GM19239 (cell line): ENCODE results near the gene ENDOG.
"Not testable (repeated sequence)": the region's sequence is repeated elsewhere in the genome, so short reads cannot be mapped to it uniquely, and the experiment has no call there.

Experiments
- DNase-seq: peaks from one replicate; pipeline ENCODE4 v3.0.0; 2011; ENCODE audit warnings: low spot score; ENCODE audit not compliant: insufficient read length
- FAIRE-seq: peaks from 2 replicates; lab custom pipeline; 2011; peaks lifted over from hg19 to GRCh38; lab: Jason Lieb, UNC

Gene ENDOG

DNA sequence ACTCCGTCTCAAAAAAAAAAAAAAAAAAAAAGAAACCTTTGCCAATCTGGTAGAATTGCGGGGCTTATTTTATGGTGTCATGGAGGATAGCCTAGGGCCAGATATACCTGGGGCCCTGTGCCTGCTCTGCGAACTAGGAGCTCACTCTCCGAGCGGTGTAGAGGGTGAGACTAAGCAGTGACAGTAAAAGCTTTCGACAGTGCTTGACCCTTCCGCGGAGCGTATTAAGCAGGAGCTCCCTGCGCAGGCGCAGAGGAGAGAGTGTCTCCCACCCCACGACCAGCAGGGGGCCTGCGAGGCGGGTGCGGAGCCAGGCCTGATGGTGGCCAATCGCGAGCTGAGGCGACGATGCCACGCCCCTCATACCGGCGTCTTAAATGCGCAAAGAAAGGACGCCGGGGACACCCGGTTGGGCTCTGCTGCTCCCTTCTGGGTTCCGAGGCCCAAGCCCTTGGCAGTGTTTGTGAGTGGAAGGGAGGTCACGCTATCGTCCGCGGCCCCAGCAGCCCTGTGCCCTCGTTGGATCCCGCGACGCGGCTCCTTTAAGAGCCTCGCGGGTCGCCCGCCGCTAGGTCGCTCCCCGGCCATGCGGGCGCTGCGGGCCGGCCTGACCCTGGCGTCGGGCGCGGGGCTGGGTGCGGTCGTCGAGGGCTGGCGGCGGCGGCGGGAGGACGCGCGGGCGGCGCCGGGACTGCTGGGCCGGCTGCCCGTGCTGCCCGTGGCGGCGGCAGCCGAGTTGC lies at the start of gene ENDOG:
ENDOG (plus strand) TSS at position 402 of the 740 bp plus-strand sequence; CDS start at position 587, 185 bp downstream.
- DNase-seq (peak; percentile 100), FAIRE-seq (peak; percentile 99)

DNA sequence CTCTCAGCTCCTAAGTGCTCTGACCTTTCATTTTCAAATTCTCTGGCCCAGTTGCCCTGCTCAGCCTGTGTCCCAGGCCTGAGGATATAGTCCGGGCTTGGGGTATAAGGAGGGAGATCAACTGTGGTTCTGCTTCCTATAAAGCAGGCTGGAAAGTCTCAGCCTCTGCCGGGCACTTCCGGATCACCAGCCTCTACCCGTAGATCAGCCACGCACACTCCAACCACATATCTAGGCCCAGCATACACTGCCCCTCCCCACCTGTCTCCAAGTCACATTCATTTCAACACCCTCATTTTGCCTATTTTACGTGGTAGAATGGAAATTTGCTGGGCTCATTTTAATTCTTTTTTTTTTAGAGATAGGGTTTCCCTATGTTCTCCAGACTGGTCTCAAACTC lies 49.7 kb upstream of the ENDOG start:
- DNase-seq = no peak
- FAIRE-seq = no peak

GRCh38 chr9:128770286-128771030 lies 47.8 kb upstream of the ENDOG start:
- FAIRE-seq (no peak), DNase-seq (no peak)

GRCh38 chr9:128771094-128771721 lies 47.1 kb upstream of the ENDOG start:
- FAIRE-seq (no peak), DNase-seq (no peak)

- DNase-seq (peak; percentile 98), FAIRE-seq (peak; percentile 45)
Observed at GRCh38 chr9:128771745-128772519, 46.4 kb upstream of the ENDOG start, which contains the start of gene ZER1. TSS of gene ZER1 (minus strand) at chr9:128771927. CDS start at chr9:128755565, 16,362 bp downstream.

DNA sequence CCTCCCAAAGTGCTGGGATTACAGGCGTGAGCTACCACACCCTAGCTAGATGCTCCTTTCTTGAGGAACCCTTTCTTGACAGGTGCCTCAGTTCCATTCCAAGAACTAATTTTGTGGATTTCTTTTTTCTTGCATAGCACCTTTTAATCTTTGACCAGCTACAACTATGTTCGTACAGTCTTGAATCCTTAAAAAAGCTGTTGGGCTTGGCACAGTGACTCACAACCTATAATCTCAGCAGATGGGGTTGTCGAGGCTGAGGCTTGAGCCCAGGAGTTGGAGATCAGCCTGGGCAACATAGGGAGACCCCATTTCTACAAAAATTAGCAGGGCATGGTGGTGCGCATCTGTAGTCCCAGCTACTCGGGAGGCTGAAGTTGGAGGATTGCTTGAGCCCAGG lies 45.3 kb upstream of the ENDOG start:
- DNase-seq (no peak), FAIRE-seq (no peak)

DNA sequence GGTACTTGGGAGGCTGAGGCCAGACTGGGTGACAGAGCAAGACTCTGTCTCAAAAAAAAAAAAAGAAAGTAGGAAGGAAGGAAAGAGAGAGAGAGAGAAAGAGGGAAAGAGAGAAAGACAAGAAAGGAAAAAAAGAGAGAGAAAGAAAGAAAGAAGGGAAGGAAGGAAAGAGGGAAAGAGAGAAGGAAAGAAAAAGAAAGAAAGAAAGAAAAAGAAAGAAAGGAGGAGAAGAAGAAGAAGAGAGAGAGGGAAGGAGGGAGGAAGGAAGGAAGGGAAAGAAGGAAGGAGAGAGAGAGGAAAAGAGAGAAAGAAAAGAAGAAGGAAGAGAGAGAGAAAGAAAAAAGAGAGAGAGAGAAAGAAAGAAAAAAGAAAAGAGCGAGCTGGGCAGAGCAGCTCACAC lies 43.5 kb upstream of the ENDOG start:
- FAIRE-seq = no peak
- DNase-seq = no peak

DNA sequence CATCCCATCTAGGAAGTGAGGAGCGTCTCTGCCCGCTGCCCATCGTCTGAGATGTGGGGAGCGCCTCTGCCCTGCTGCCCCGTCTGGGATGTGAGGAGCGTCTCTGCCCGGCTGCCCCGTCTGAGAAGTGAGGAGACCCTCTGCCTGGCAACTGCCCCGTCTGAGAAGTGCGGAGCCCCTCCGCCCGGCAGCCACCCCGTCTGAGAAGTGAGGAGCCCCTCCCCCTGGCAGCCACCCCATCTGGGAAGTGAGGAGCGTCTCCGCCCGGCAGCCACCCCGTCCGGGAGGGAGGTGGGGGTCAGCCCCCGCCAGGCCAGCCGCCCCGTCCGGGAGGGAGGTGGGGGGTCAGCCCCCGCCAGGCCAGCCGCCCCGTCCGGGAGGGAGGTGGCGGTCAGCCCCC lies 38.2 kb upstream of the ENDOG start:
- not testable (repeated sequence) for DNase-seq, FAIRE-seq

GRCh38 chr9:128781187-128782070 lies 36.9 kb upstream of the ENDOG start:
- FAIRE-seq (no peak), DNase-seq (no peak)

DNA sequence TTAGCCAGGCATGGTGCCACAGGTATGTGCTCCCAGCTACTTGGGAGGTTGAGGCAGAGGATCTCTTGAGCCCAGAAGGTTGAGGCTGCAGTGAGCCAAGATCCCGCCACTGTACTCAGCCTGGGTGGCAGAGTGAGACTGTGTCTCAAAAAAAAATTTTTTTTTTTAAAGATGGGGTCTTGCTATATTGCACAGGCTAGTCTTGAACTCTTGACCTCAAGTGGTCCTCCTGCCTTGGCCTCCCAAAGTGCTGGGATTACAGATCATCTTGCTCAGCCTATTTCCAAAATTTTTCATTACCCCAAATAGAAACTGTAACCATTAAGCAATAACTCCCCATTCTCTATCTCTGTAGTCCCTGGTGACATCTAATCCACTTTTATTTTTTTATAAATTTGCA lies 35.6 kb upstream of the ENDOG start:
- no peak for DNase-seq
- no peak for FAIRE-seq

GRCh38 chr9:128785427-128785826 lies 32.9 kb upstream of the ENDOG start:
- FAIRE-seq (no peak), DNase-seq (no peak)

DNA sequence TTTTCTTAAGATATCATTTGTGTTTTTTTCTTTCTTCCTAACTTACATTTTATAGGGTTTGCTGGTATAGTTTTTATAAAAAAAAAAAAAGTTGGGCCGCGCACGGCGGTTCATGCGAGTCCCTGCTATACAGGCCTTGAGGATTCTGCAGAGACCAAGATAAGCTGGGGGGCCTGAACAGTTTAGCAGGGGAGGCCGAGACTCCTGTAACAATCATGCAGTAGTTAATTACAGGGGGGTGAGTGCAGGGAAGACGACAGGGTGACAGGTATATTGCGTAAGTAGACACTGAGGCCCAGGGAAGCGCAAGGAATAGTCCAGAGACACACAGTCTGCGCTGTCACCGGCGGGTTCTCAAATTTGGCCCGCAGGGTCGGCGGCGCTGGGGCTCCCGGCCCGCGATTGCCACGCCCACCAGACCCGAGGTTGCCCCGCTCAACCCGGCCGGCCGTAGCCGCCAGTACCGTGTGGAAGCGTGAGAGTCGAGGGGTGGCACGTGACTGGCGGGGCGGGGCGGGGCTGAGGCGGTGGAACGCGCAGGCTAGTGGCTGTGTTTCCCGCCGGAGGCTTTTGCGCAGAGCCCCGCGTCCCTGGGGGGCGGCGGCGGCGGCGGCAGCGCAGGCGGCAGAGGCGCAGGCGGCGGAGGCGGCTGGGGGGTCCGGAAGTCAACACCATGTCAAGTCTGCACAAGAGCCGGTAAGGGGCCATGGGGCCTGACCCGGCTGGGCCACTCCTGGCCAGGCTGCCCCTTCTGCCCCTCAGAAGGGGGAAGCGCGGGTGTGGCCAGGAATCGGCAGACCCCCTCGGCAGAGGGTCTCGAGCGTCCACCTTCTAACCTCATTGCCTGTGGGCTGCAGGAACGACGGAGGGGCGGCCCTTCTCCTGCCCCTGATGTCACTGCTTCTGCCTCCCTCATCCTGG lies 31.4 kb upstream of the ENDOG start, which contains the start of gene TBC1D13:
TBC1D13 (plus strand) TSS at position 573 of the 921 bp plus-strand sequence; CDS start at position 674, 101 bp downstream.
- peak; percentile 63 for FAIRE-seq

GRCh38 chr9:128787659-128788058 lies 30.6 kb upstream of the ENDOG start:
- FAIRE-seq (peak; percentile 21), DNase-seq (no peak)

More for the DNA sequence above, 31.4 kb upstream of the ENDOG start, which contains the start of gene TBC1D13:
- peak; percentile 95 for DNase-seq

DNA sequence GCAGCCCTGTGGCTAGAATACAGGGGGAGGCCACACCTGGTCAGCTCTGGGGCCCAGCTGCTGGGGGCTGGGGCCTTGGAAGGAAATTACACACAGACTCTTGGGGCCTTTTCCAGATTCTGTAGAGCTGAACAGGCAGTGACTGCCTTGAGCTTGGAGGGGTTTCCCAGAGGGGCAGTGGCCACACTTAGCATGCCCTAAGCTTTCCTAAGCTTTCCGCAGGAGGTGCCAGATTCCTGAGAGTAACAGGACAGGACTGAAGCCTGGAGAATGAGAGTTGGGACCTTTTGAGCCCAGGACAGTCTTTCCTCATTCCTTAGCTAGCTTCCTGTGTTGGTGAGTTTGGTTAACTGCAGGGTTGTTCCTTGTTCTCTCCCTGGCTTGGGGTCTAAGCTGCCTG lies 29.9 kb upstream of the ENDOG start:
- no peak for DNase-seq
- FAIRE-seq = no peak

GRCh38 chr9:128790536-128790935 lies 27.8 kb upstream of the ENDOG start:
- DNase-seq = no peak
- no peak for FAIRE-seq

- no peak for DNase-seq
- FAIRE-seq = no peak
Observed at GRCh38 chr9:128792134-128792533, 26.2 kb upstream of the ENDOG start.

- FAIRE-seq (no peak), DNase-seq (no peak)
Observed at GRCh38 chr9:128792978-128793686, 25.2 kb upstream of the ENDOG start.
